ENCODE data around the gene DDX39B. TPM values are rescaled to one million over a fixed set of nuclear protein-coding genes. Genes with fewer than 3 reads are reported as not detected.

The DDX39B gene
- total RNA-seq, 2 experiments from 2014 or later, result 483 to 498 TPM

DNA sequence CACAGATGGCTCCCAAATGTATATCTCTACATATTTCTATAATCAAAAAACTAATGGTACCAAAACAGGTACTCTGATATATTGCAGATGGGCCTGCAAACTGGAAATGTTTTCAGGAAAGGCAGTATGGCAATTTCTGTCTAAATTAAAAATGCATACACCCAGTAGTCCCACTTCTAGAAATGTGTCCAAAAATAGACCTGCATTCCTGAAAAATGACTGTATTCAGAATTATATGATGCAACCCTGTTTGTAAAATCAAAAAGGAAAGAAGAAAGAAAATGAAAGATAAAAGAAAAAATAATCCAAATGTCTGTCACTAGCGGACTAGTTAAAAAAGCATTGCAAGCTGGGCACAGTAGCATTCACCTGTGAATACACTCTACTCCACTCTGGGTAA is 56.7 kb downstream of the DDX39B start:
- POLR2A ChIA-PET, result no interaction called here

GRCh38 chr6:31483392-31483791 is 58.4 kb downstream of the DDX39B start:
- ATAC-seq (ENCODE audit: poor library complexity) (no peak), DNase-seq (no peak)
- Mint-ChIP-seq H3K27ac (no peak overlapping the region), H3K4me3 (no peak overlapping the region), H3K4me1 (ENCODE audit: low read depth) (no peaks in the 10 kb centered on the region), H3K36me3 (ENCODE audit: low read depth) (no peaks in the 10 kb centered on the region), H3K27me3 (no peaks in the 10 kb centered on the region), H3K9me3 (no peaks in the 10 kb centered on the region)
- Histone ChIP-seq H3K9me3 (ENCODE audit: control insufficient read depth in 1 of 2, insufficient read depth in 1 of 2, low read length in 2 of 2) (no peaks in the 10 kb centered on the region), H3K36me3 (ENCODE audit: insufficient read depth, low read length) (no peaks in the 10 kb centered on the region), H3K27ac (ENCODE audit: low read depth in 1 of 2, low read length in 2 of 2) (no peak overlapping the region), H3K27me3 (ENCODE audit: control insufficient read depth in 1 of 2, insufficient read depth in 2 of 2, low read length in 2 of 2) (no peaks in the 10 kb centered on the region), H3K4me1 (ENCODE audit: insufficient read depth, low read length) (no peaks in the 10 kb centered on the region), H3K4me3 (ENCODE audit: low read length) (no peak overlapping the region)
- TF ChIP-seq, protein P1, sequence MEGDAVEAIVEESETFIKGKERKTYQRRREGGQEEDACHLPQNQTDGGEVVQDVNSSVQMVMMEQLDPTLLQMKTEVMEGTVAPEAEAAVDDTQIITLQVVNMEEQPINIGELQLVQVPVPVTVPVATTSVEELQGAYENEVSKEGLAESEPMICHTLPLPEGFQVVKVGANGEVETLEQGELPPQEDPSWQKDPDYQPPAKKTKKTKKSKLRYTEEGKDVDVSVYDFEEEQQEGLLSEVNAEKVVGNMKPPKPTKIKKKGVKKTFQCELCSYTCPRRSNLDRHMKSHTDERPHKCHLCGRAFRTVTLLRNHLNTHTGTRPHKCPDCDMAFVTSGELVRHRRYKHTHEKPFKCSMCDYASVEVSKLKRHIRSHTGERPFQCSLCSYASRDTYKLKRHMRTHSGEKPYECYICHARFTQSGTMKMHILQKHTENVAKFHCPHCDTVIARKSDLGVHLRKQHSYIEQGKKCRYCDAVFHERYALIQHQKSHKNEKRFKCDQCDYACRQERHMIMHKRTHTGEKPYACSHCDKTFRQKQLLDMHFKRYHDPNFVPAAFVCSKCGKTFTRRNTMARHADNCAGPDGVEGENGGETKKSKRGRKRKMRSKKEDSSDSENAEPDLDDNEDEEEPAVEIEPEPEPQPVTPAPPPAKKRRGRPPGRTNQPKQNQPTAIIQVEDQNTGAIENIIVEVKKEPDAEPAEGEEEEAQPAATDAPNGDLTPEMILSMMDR (IDR thresholded peaks at IDR 0.05), result no peak
- CTCF ChIA-PET, result interaction anchor here (0.7 kb wide), 1 partner anchor 41 kb away, joined by 3 read pairs; no protein-coding TSS in a partner anchor
- intact Hi-C loops (cut with DNase I, micrococcal nuclease), result no loop called here
- POLR2A ChIA-PET, result interaction anchor here (0.9 kb wide), 1 partner anchor 14 kb away, joined by 7 read pairs; the partner anchor contains the start of gene MICB

More for the DNA sequence above, 56.7 kb downstream of the DDX39B start:
- Mint-ChIP-seq H3K4me1 (ENCODE audit: low read depth) (no peaks in the 10 kb centered on the region), H3K4me3 (no peak overlapping the region), H3K36me3 (ENCODE audit: low read depth) (no peaks in the 10 kb centered on the region), H3K9me3 (no peaks in the 10 kb centered on the region), H3K27ac (no peak overlapping the region), H3K27me3 (no peaks in the 10 kb centered on the region)
- Histone ChIP-seq H3K36me3 (ENCODE audit: insufficient read depth, low read length) (no peaks in the 10 kb centered on the region), H3K27me3 (ENCODE audit: control insufficient read depth in 1 of 2, insufficient read depth in 2 of 2, low read length in 2 of 2) (no peaks in the 10 kb centered on the region), H3K9me3 (ENCODE audit: control insufficient read depth in 1 of 2, insufficient read depth in 1 of 2, low read length in 2 of 2) (no peaks in the 10 kb centered on the region), H3K27ac (ENCODE audit: low read depth in 1 of 2, low read length in 2 of 2) (no peak overlapping the region), H3K4me1 (ENCODE audit: insufficient read depth, low read length) (no peaks in the 10 kb centered on the region), H3K4me3 (ENCODE audit: low read length) (no peak overlapping the region)
- DNase-seq (no peak), ATAC-seq (ENCODE audit: poor library complexity) (no peak)
- TF ChIP-seq, protein P1 (IDR thresholded peaks at IDR 0.05), result no peak
- intact Hi-C loops (cut with DNase I, micrococcal nuclease), result loop anchor here in 1 of 2 experiments (1.0 kb wide), 1 partner anchor 99 kb away; no protein-coding TSS in a partner anchor
- CTCF ChIA-PET, result no interaction called here

DNA sequence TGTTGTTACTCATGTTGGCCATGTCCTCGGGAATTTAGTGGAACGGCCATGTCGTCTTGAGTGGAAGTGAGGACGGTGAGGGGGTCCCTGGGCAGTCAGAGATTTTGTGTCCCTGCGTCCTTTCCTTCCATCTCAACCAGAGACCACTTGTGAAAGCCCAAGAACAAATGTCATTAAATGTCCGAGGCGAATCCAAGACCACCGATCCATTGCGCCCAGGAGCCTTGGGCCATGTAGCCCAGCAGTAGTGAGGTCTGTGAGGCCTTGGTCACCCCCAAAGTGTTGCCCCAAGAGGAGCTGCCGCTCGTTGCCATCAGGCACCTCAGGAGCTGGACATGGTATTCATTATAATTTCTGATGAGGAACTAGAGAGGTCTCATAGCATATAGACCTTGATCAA is 61.2 kb downstream of the DDX39B start:
- DNase-seq (no peak), ATAC-seq (ENCODE audit: poor library complexity) (no peak)
- ChIA-PET POLR2A (no interaction called here), CTCF (no interaction called here)
- H3K9me3 Mint-ChIP-seq, result no peaks in the 10 kb centered on the region
- no peaks in the 10 kb centered on the region for H3K36me3 ChIP-seq (ENCODE audit: insufficient read depth, low read length)
- H3K4me1 Mint-ChIP-seq (ENCODE audit: low read depth), result no peaks in the 10 kb centered on the region
- H3K4me3 ChIP-seq (ENCODE audit: low read length), result no peak overlapping the region
- H3K4me1 ChIP-seq (ENCODE audit: insufficient read depth, low read length), result no peaks in the 10 kb centered on the region
- H3K36me3 Mint-ChIP-seq (ENCODE audit: low read depth), result no peaks in the 10 kb centered on the region
- intact Hi-C loops (cut with DNase I, micrococcal nuclease), result no loop called here
- H3K27ac ChIP-seq (ENCODE audit: low read depth in 1 of 2, low read length in 2 of 2), result no peak overlapping the region
- no peak overlapping the region for H3K27ac Mint-ChIP-seq
- no peaks in the 10 kb centered on the region for H3K9me3 ChIP-seq (ENCODE audit: control insufficient read depth in 1 of 2, insufficient read depth in 1 of 2, low read length in 2 of 2)
- TF ChIP-seq, protein P1 (IDR thresholded peaks at IDR 0.05), result no peak
- H3K4me3 Mint-ChIP-seq, result no peak overlapping the region
- H3K27me3 ChIP-seq (ENCODE audit: control insufficient read depth in 1 of 2, insufficient read depth in 2 of 2, low read length in 2 of 2), result no peaks in the 10 kb centered on the region
- H3K27me3 Mint-ChIP-seq, result no peaks in the 10 kb centered on the region

Other genes with a start within 250 kb of the DDX39B start
- gene HLA-B, start 184.8 kb downstream of the DDX39B start, total RNA-seq, result 1,000 to 10,000 TPM; 6,758 to 7,013 TPM
- 10 to 100 TPM; 10.6 to 14.0 TPM for gene MICA, start 138.4 kb downstream of the DDX39B start, total RNA-seq
- 10 to 100 TPM; 14.3 to 14.7 TPM for gene MICB, start 43.9 kb downstream of the DDX39B start, total RNA-seq
- gene MCCD1, start 13.0 kb downstream of the DDX39B start, total RNA-seq, result not detected
- 1 to 10 TPM; 2.6 to 3.3 TPM for gene ATP6V1G2, start 4.6 kb upstream of the DDX39B start, total RNA-seq
- 1 to 10 TPM; 7.6 to 9.3 TPM for gene NFKBIL1, start 5.6 kb upstream of the DDX39B start, total RNA-seq
- 10 to 100 TPM; 15.4 to 16.7 TPM for gene LTA, start 30.3 kb upstream of the DDX39B start, total RNA-seq
- 10 to 100 TPM; 33.1 to 34.2 TPM for gene TNF, start 33.6 kb upstream of the DDX39B start, total RNA-seq
- 100 to 1,000 TPM; 239 to 244 TPM for gene LTB, start 40.4 kb upstream of the DDX39B start, total RNA-seq
- 10 to 100 TPM in 1 of 2 experiments, 1 to 10 TPM in 1; 8.9 to 10.3 TPM for gene LST1, start 44.3 kb upstream of the DDX39B start, total RNA-seq
- 1 to 10 TPM; 2.3 to 2.6 TPM for gene NCR3, start 51.0 kb upstream of the DDX39B start, total RNA-seq
- 10 to 100 TPM; 31.8 to 35.5 TPM for gene AIF1, start 73.2 kb upstream of the DDX39B start, total RNA-seq
- 100 to 1,000 TPM; 206 to 215 TPM for gene PRRC2A, start 78.7 kb upstream of the DDX39B start, total RNA-seq
- 100 to 1,000 TPM; 211 TPM for gene BAG6, start 110.7 kb upstream of the DDX39B start, total RNA-seq
- gene APOM, start 113.9 kb upstream of the DDX39B start, total RNA-seq, result 1 to 10 TPM; 4.2 to 4.6 TPM
- 10 to 100 TPM in 1 of 2 experiments, 1 to 10 TPM in 1; 9.6 to 10.5 TPM for gene C6orf47, start 118.8 kb upstream of the DDX39B start, total RNA-seq
- 10 to 100 TPM in 1 of 2 experiments, 1 to 10 TPM in 1; 9.8 to 11.0 TPM for gene GPANK1, start 123.0 kb upstream of the DDX39B start, total RNA-seq
- 10 to 100 TPM; 88.0 to 92.6 TPM for gene CSNK2B, start 124.1 kb upstream of the DDX39B start, total RNA-seq
- gene LY6G5B, start 128.0 kb upstream of the DDX39B start, total RNA-seq, result 10 to 100 TPM; 27.0 to 28.0 TPM
- gene LY6G5C, start 139.1 kb upstream of the DDX39B start, total RNA-seq, result under 1 TPM; 0.49 to 0.67 TPM
- 10 to 100 TPM; 52.3 to 59.3 TPM for gene ABHD16A, start 161.3 kb upstream of the DDX39B start, total RNA-seq
- not detected for gene LY6G6F, start 164.9 kb upstream of the DDX39B start, total RNA-seq
- gene LY6G6D, start 173.3 kb upstream of the DDX39B start, total RNA-seq, result not detected
- gene LY6G6C, start 179.7 kb upstream of the DDX39B start, total RNA-seq, result not detected
- gene MPIG6B, start 181.4 kb upstream of the DDX39B start, total RNA-seq, result under 1 TPM; 0.11 to 0.17 TPM
- gene DDAH2, start 187.3 kb upstream of the DDX39B start, total RNA-seq, result 1 to 10 TPM; 3.0 to 3.3 TPM
- gene CLIC1, start 194.5 kb upstream of the DDX39B start, total RNA-seq, result 10 to 100 TPM; 61.2 to 61.5 TPM
- 10 to 100 TPM; 13.6 to 13.7 TPM for gene MSH5, start 198.0 kb upstream of the DDX39B start, total RNA-seq
- 1 to 10 TPM; 2.7 to 2.8 TPM for gene SAPCD1, start 220.7 kb upstream of the DDX39B start, total RNA-seq
- 1 to 10 TPM; 1.7 TPM for gene VWA7, start 235.3 kb upstream of the DDX39B start, total RNA-seq

Data from CD4-positive, alpha-beta T cell (primary cell).